HG02798 (cell line): ENCODE results near the gene DHFR2.
"Not testable (repeated sequence)": the region's sequence is repeated elsewhere in the genome, so short reads cannot be mapped to it uniquely, and the experiment has no call there.

Experiments used
- ATAC-seq: cut with Tn5 transposase; IDR thresholded peaks from one replicate; pipeline ENCODE4 v1.9.1; 2021; ENCODE audit warnings: mild to moderate bottlenecking; ENCODE audit not compliant: unreplicated experiment, poor library complexity

Gene DHFR2

DNA sequence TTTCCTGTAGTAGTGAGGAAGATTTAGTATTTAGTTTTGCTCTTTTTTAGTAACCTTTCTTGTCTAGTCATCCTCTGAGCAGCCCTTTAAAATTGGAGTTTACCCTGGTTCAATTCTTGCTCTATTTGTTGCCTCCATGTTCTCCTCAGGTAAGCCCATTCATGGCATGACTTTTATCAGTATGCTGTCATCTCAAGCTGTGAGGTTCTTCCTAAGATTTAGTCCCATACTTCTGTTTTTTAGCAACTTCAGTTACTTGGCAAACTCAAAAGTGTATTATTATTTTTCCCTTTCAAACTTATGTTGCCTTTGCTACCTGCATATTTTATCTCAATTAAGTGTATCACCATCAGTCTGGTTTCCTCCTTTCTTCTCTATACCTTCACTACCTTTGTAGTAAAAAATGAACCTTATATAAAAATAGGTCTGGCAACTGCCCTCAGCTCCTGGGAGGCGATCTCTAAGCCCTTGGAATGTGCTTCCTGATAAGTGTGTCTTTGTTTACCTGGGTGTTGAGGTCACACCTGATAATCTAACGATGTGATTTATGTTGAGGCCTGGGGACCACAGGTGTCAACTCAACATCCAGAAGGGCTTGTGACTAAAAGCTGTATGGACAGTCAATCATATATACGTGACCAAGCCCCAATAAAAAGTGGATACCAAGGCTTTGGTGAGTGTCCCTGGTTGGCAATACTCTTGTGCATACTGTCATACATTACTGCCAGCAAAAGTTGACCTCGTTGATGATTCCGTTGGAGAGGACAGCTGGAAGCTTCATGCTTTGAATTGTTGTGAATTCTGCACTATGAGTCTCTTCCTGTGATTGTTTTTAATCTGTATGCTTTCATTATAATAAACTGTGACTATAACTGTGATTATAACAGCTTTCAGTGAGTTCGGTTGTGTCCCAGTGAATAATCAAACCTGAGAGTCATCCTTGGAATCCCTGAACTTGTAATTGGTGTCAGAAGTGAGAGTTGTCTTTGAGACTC, 4.1 kb upstream of the DHFR2 start:
- ATAC-seq: no peak

DNA sequence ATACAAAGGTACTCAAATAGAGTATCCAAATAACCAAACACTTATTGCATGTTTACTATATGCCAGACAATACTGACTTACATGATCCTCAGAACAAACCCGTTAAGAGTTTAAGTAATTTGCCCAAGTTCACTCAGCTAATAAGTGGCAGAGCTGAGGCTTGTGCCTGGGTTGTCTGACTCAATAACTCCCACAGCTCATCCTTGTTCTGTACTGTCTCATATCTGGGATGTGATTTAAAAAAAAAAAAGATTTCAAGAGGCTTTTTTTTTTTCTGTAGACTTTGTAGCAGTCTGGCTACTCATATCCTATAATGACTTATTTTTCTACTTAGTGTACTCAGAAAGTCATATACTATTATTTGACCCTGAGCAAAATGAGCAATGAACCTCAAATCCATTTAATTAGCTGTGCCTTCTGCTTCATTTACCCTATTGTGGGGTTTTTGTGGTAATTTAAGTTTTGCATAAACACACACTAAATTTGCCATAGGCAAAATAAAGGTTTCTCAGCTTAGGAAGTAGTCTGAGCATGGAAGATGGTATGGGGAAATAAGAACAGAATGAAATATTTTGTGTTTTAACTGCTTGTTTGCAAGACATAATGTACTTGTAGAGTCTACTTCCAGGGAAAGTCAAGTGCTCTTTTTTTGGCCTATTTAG, 3.2 kb upstream of the DHFR2 start:
- ATAC-seq: no peak

- no peak for ATAC-seq
Measured at GRCh38 chr3:94065122-94065521, 2.4 kb upstream of the DHFR2 start.

DNA sequence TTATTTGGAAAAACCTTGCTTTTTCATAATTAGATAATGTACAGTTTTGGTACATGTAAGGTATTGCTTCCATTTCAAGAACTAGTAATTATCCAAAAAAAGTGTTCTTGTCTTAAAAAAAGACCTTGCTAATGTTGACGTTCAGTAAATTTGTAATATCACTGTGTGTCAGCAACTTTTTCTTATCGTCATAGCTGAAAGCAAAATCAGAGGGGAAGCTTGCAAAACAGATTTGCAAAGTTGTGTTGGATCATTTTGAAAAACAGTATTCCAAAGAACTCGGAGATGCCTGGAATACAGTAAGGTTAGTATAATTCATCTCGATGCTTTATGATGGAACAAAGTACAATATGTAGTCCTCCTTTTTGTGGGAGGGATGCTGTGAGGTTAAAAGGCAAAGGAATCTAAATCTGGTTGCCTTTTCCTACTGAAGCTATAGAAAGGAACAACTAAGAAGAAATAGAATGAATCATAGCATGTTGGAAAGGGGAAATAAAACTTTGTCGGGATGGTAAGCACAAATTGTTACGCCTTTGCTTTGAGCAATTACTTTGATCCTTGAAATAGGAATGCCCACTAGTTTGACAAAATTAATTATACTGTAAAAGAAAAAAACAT, 1.6 kb upstream of the DHFR2 start:
- ATAC-seq: no peak

- no peak for ATAC-seq
Measured at GRCh38 chr3:94063496-94064119, 892 bp upstream of the DHFR2 start.

DNA sequence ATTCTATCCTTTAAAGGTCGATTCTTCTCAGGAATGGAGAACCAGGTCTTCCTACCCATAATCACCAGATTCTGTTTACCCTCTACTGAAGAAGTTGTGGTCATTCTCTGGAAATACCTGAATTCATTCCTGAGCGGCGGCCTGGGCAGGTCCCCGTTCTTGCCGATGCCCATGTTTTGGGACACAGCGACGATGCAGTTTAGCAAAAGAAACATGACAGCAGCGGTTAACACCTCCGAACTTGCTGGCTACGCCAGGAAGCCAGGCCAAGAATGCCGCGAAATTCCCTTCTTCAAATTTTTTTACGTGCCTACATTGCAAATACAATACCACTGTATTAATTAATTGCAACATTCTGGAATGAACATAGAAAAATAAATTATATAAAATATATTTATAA, 1.4 kb downstream of the DHFR2 start:
- ATAC-seq: no peak

DNA sequence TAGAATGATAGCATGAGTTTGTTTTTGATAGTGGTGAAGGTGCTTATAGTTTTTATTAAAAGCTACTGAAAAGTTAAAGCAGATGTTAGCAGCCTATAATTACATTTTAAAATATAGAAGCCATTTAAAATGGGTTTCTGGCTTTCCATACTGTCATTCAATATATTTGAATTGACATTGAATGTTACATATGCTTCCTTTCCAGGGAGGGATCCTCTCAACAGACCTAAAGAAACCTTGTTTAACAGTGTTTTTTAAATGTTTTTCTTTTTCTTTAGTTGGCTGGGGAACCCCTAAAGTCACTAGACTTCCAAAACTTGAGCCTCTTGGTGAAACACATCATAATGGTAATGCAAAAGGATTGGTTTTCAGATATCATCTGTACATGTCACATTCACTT, 12.2 kb downstream of the DHFR2 start:
- ATAC-seq: no peak

GRCh38 chr3:94049267-94049666, 13.4 kb downstream of the DHFR2 start:
- ATAC-seq: no peak

- ATAC-seq: no peak
Measured at GRCh38 chr3:94046533-94046932, 16.2 kb downstream of the DHFR2 start.

GRCh38 chr3:94044100-94044936, 18.4 kb downstream of the DHFR2 start:
- not testable (repeated sequence) for ATAC-seq

DNA sequence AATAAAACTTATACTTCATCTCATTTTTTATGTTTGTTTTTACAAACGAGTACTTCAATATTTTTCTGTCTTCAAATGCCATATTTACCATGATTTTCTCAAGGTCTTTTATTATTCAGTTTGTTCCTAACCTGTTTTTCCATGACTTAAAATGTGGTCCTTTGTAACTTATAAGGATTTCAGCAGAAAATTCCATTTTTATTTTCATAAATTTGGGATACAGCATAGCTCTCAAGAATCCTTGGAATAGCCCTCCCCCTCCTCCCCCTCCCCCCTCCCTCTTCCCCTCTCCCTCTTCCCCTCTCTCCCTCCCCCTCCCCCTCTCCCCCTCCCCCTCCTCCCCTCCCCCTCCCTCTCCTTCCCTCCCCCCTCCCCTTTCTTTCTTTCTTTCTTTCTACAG, 19.4 kb downstream of the DHFR2 start:
- no peak for ATAC-seq

DNA sequence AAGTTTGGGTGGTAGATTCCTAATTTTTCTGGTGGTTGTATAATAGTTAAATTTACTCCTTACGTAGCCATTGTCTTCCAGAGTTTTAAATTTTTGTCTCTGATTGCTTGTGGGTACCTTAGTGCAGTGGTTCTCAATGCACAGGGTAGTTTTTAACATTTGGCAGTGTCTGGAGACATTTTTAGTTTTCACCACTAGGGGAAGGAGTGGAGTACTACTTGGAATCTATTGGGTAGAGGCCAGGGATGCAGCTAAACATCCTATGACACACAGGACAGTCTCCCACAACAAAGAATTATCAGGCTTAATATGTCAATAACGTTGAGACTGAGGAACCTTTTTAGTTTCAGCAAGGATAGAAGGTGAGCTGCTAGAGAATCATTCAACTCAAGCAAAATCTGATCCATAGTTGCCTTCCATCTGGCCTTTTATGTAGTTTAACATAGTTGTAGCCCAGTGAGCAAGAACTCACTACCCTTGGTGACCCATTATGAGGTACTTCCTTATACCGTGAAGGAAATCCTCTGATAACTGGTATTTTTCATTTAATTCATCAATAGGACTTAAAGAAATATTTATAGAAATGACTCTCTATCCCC, 25.7 kb downstream of the DHFR2 start:
- peak; percentile 84 for ATAC-seq

DNA sequence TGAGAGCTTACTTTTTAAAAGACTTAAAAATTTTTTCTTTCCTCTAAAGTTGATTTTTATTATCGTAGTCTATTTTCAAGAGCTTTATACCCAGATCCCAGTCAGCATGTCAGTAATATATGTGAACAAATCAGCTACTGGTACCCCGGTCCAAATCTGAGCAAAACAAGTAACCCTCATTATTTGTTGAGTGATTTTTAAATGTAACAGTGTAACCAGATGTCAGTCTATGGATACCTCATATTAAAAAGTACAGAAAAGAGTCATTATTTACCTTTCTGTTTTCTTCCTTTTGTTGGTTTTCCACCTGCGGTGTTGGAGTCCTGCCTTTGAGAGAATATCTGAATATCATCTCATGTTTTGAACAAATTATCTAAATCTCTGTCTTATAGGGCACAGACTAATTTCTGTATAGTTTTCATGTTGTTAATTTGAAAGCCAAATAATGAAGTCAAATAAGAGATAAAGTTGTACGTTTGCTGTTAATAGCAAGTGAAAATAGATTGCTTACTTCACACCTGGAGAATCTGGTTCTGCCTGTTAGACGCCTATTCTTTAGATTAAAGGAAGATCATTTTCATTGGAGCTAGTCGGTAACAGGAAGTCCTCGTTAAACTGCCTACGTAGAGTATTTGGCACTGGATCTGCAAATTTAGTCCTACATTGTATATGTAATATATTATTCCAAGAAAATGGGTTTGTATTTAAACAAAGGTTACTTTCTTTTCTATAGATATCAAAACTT, 34.5 kb downstream of the DHFR2 start, which contains the start of gene STX19:
STX19 (minus strand) TSS at position 505 of the 745 bp plus-strand sequence. CDS start 13,328 bp downstream, outside the sequence.
- no peak for ATAC-seq

DNA sequence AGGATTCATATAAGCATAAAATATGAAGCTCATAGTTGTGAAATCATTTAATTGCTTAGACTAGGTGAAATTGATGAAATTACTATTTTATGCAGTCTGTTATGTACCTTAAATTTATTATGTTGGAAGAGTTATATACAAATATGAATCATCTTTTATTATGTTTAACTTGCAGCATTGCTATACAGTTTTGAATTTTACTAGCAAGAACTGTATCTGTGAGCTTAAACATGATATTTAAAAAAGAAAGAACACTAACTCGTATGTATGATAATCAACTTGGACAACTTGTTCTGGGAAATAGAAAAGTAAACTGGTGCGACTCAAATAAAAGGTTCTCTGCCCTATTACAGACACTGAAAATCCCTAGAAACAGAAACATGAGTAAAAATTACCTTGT, 36.1 kb downstream of the DHFR2 start:
- ATAC-seq: no peak

DNA sequence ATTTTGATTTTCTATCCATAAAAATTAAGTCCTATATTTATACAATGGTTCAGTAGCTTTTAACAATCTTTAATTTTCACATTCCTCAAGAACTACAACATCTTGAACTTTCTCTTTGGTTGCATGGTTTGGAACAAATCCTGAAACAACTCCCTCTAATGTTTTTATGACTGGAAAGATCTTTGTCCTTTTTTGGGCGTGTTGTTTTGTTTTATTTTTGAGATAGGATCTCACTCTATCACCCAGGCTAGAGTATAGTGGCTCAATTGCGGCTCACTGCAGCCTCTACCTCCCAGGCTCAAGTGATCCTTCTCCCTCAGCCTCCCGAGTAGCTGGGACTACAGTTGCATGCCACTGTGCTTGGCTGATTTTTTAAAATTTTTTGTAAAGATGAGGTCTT, 38.3 kb downstream of the DHFR2 start:
- ATAC-seq: no peak

DNA sequence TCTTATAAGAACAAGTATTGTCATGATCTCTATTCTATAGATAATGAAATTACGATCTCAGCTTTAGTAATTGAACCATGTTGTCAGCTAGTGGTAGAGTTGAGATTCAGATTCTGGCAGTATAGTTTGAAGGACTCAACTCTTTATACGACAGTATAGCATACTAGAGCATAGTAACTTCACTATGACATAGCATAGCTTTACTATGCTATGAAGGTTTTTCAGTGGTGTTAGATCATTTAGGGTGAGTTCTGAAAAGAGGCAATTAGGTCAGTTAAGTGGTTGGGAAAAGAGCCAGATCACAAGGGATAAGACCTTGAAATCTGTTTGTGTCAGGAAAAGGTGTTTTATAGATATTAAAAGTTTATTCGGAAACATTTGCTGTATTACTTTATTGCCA, 42.4 kb downstream of the DHFR2 start:
- ATAC-seq: no peak

GRCh38 chr3:94019659-94020058, 43.1 kb downstream of the DHFR2 start:
- ATAC-seq: no peak

- ATAC-seq: no peak
Measured at GRCh38 chr3:94015025-94015424, 47.7 kb downstream of the DHFR2 start.

DNA sequence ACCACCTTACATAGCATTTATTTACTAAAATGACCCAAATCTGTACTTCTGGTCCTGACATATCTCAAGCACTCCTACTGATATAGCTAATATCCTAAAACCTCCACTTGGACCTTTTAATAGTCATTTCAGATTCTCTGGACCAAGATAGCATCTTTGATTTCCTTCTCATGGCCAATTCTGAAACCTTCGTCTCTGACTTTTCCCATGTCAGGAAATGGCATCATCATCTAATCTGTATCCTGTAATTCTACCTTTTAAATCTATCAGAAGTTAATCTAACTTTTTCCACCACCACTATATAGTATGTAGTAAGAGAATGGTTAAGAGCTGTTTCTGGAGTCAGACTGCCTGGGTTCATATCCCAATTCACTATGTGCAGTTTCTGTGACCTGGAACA, 50.5 kb downstream of the DHFR2 start:
- ATAC-seq: no peak
